ENCODE data around the gene PLAC8L1. TPM values are rescaled to one million over a fixed set of nuclear protein-coding genes. Genes with fewer than 3 reads are reported as not detected.
"Not testable (repeated sequence)": the region's sequence is repeated elsewhere in the genome, so short reads cannot be mapped to it uniquely, and the experiment has no call there.

The PLAC8L1 gene
- total RNA-seq, result under 1 TPM in 1 of 2 experiments, not detected in 1; 0.58 TPM
- not detected for polyA plus RNA-seq

GRCh38 chr5:146105477-146105876 lies at the start of gene PLAC8L1:
Gene PLAC8L1 (minus strand): TSS chr5:146105577. CDS start chr5:146104311, 1,266 bp downstream.
- no peaks in the 10 kb centered on the region for H3K4me1 ChIP-seq (ENCODE audit: insufficient read depth, low read length)
- H3K4me3 ChIP-seq (ENCODE audit: low read length in 2 of 2), result no peak within 1 kb of the TSS
- no peak within 1 kb of the TSS for H3K27ac ChIP-seq (ENCODE audit: low read depth, low read length)
- ChIA-PET POLR2A (ENCODE audit: partially characterized antibody) (no interaction called here), CTCF (ENCODE audit: partially characterized antibody) (no interaction called here)
- Mint-ChIP-seq H3K4me3 (no peak within 1 kb of the TSS), H3K4me1 (no peaks in the 10 kb centered on the region), H3K9me3 (no peaks in the 10 kb centered on the region), H3K27ac (no peak within 1 kb of the TSS), H3K27me3 (no peaks in the 10 kb centered on the region), H3K36me3 (peaks cover 4 to 16% of the 10 kb centered on the region in 2 donors)
- H3K36me3 ChIP-seq (ENCODE audit: insufficient read depth, low read length), result no peaks in the 10 kb centered on the region
- no peak for DNase-seq
- intact Hi-C loops (cut with micrococcal nuclease), result no loop called here
- H3K9me3 ChIP-seq (ENCODE audit: control insufficient read depth in 1 of 2, low read length in 2 of 2), result no peaks in the 10 kb centered on the region
- H3K27me3 ChIP-seq (ENCODE audit: insufficient read depth, low read length), result no peaks in the 10 kb centered on the region

- H3K4me1 ChIP-seq (ENCODE audit: insufficient read depth, low read length), result no peaks in the 10 kb centered on the region
- Mint-ChIP-seq H3K36me3 (peaks cover 57 to 74% of the 10 kb centered on the region in 2 donors), H3K27me3 (no peaks in the 10 kb centered on the region), H3K27ac (peak overlapping the region in 1 of 7 donors; percentile 30), H3K9me3 (no peaks in the 10 kb centered on the region), H3K4me1 (no peaks in the 10 kb centered on the region), H3K4me3 (no peak overlapping the region)
- peaks cover 61% of the 10 kb centered on the region for H3K36me3 ChIP-seq (ENCODE audit: insufficient read depth, low read length)
- POLR2A ChIA-PET (ENCODE audit: partially characterized antibody), result no interaction called here
- H3K4me3 ChIP-seq (ENCODE audit: low read length in 2 of 2), result no peak overlapping the region
- H3K27ac ChIP-seq (ENCODE audit: low read depth, low read length), result no peak overlapping the region
- CTCF ChIA-PET (ENCODE audit: partially characterized antibody), result no interaction called here
- intact Hi-C loops (cut with micrococcal nuclease), result no loop called here
- no peaks in the 10 kb centered on the region for H3K9me3 ChIP-seq (ENCODE audit: control insufficient read depth in 1 of 2, low read length in 2 of 2)
- DNase-seq, result no peak
- no peaks in the 10 kb centered on the region for H3K27me3 ChIP-seq (ENCODE audit: insufficient read depth, low read length)
Measured at GRCh38 chr5:146151970-146152369, 46.6 kb upstream of the PLAC8L1 start.

- POLR2A ChIA-PET (ENCODE audit: partially characterized antibody), result no interaction called here
- Histone ChIP-seq H3K27ac (ENCODE audit: low read depth, low read length) (no peak overlapping the region), H3K4me3 (ENCODE audit: low read length in 2 of 2) (no peak overlapping the region), H3K9me3 (ENCODE audit: control insufficient read depth in 1 of 2, low read length in 2 of 2) (no peaks in the 10 kb centered on the region), H3K36me3 (ENCODE audit: insufficient read depth, low read length) (peaks cover 32% of the 10 kb centered on the region), H3K4me1 (ENCODE audit: insufficient read depth, low read length) (no peaks in the 10 kb centered on the region), H3K27me3 (ENCODE audit: insufficient read depth, low read length) (no peaks in the 10 kb centered on the region)
- no peaks in the 10 kb centered on the region for H3K27me3 Mint-ChIP-seq
- no peak overlapping the region for H3K4me3 Mint-ChIP-seq
- CTCF ChIA-PET (ENCODE audit: partially characterized antibody), result no interaction called here
- H3K9me3 Mint-ChIP-seq, result no peaks in the 10 kb centered on the region
- peaks cover 0 to 3% (median 0%) of the 10 kb centered on the region in 4 donors for H3K4me1 Mint-ChIP-seq
- intact Hi-C loops (cut with micrococcal nuclease), result no loop called here
- H3K27ac Mint-ChIP-seq, result peak overlapping the region in 2 of 7 donors; percentile 37 to 42
- DNase-seq, result peak in 1 of 5 donors; percentile 1
- H3K36me3 Mint-ChIP-seq, result peaks cover 53 to 69% of the 10 kb centered on the region in 2 donors
Measured at GRCh38 chr5:146137967-146138403, 32.6 kb upstream of the PLAC8L1 start.

- no peak overlapping the region for H3K27ac Mint-ChIP-seq
- POLR2A ChIA-PET (ENCODE audit: partially characterized antibody), result no interaction called here
- H3K27me3 ChIP-seq (ENCODE audit: insufficient read depth, low read length), result no peaks in the 10 kb centered on the region
- peaks cover 0 to 1% (median 0%) of the 10 kb centered on the region in 4 donors for H3K4me1 Mint-ChIP-seq
- H3K9me3 ChIP-seq (ENCODE audit: control insufficient read depth in 1 of 2, low read length in 2 of 2), result no peaks in the 10 kb centered on the region
- no peak overlapping the region for H3K27ac ChIP-seq (ENCODE audit: low read depth, low read length)
- H3K9me3 Mint-ChIP-seq, result no peaks in the 10 kb centered on the region
- peaks cover 49% of the 10 kb centered on the region for H3K36me3 ChIP-seq (ENCODE audit: insufficient read depth, low read length)
- no peaks in the 10 kb centered on the region for H3K27me3 Mint-ChIP-seq
- peak in 3 of 5 donors; percentile 8 to 13 (median 8) for DNase-seq
- intact Hi-C loops (cut with micrococcal nuclease), result loop anchor here (2.0 kb wide), 1 partner anchor 1928 kb away; no protein-coding TSS in a partner anchor
- CTCF ChIA-PET (ENCODE audit: partially characterized antibody), result interaction anchor here (1.0 to 1.7 kb wide), 5 partner anchors 10 to 1933 kb away, joined by 3 to 5 read pairs (median 4); no protein-coding TSS in a partner anchor
- H3K4me1 ChIP-seq (ENCODE audit: insufficient read depth, low read length), result no peaks in the 10 kb centered on the region
- H3K36me3 Mint-ChIP-seq, result peaks cover 52 to 65% of the 10 kb centered on the region in 2 donors
- H3K4me3 Mint-ChIP-seq, result no peak overlapping the region
- no peak overlapping the region for H3K4me3 ChIP-seq (ENCODE audit: low read length in 2 of 2)
Measured at GRCh38 chr5:146130440-146131045, 25.2 kb upstream of the PLAC8L1 start.

- peaks cover 0 to 6% (median 0%) of the 10 kb centered on the region in 8 donors for H3K9me3 Mint-ChIP-seq
- peak overlapping the region in 2 of 7 donors; percentile 4 to 73 for H3K27ac Mint-ChIP-seq
- Histone ChIP-seq H3K4me3 (ENCODE audit: low read length in 2 of 2) (no peak overlapping the region), H3K36me3 (ENCODE audit: insufficient read depth, low read length) (peaks cover 72% of the 10 kb centered on the region), H3K27me3 (ENCODE audit: insufficient read depth, low read length) (no peaks in the 10 kb centered on the region), H3K4me1 (ENCODE audit: insufficient read depth, low read length) (no peaks in the 10 kb centered on the region), H3K27ac (ENCODE audit: low read depth, low read length) (no peak overlapping the region), H3K9me3 (ENCODE audit: control insufficient read depth in 1 of 2, low read length in 2 of 2) (no peaks in the 10 kb centered on the region)
- no peaks in the 10 kb centered on the region for H3K27me3 Mint-ChIP-seq
- intact Hi-C loops (cut with micrococcal nuclease), result no loop called here
- ChIA-PET CTCF (ENCODE audit: partially characterized antibody) (no interaction called here), POLR2A (ENCODE audit: partially characterized antibody) (no interaction called here)
- DNase-seq, result no peak
- H3K4me1 Mint-ChIP-seq, result peaks cover 0 to 1% (median 0%) of the 10 kb centered on the region in 4 donors
- H3K4me3 Mint-ChIP-seq, result no peak overlapping the region
- H3K36me3 Mint-ChIP-seq, result peaks cover 69 to 70% of the 10 kb centered on the region in 2 donors
Measured at GRCh38 chr5:146126068-146126467, 20.7 kb upstream of the PLAC8L1 start.

GRCh38 chr5:146124580-146124979 lies 19.2 kb upstream of the PLAC8L1 start:
- Mint-ChIP-seq H3K9me3 (peaks cover 0 to 6% (median 0%) of the 10 kb centered on the region in 8 donors), H3K27ac (no peak overlapping the region), H3K4me3 (no peak overlapping the region), H3K27me3 (no peaks in the 10 kb centered on the region), H3K36me3 (peaks cover 69 to 78% of the 10 kb centered on the region in 2 donors), H3K4me1 (no peaks in the 10 kb centered on the region)
- Histone ChIP-seq H3K36me3 (ENCODE audit: insufficient read depth, low read length) (peaks cover 82% of the 10 kb centered on the region), H3K27me3 (ENCODE audit: insufficient read depth, low read length) (no peaks in the 10 kb centered on the region), H3K4me3 (ENCODE audit: low read length in 2 of 2) (no peak overlapping the region), H3K27ac (ENCODE audit: low read depth, low read length) (no peak overlapping the region), H3K9me3 (ENCODE audit: control insufficient read depth in 1 of 2, low read length in 2 of 2) (no peaks in the 10 kb centered on the region), H3K4me1 (ENCODE audit: insufficient read depth, low read length) (no peaks in the 10 kb centered on the region)
- ChIA-PET POLR2A (ENCODE audit: partially characterized antibody) (no interaction called here), CTCF (ENCODE audit: partially characterized antibody) (no interaction called here)
- intact Hi-C loops (cut with micrococcal nuclease), result no loop called here
- DNase-seq, result no peak

- peaks cover 81% of the 10 kb centered on the region for H3K36me3 ChIP-seq (ENCODE audit: insufficient read depth, low read length)
- DNase-seq; H3K9me3 Mint-ChIP-seq; intact Hi-C loops (cut with micrococcal nuclease); H3K4me1 Mint-ChIP-seq; H3K4me1 ChIP-seq (ENCODE audit: insufficient read depth, low read length); CTCF ChIA-PET (ENCODE audit: partially characterized antibody); H3K27me3 Mint-ChIP-seq; H3K27ac ChIP-seq (ENCODE audit: low read depth, low read length); H3K27ac Mint-ChIP-seq; H3K4me3 ChIP-seq (ENCODE audit: low read length in 2 of 2); H3K9me3 ChIP-seq (ENCODE audit: control insufficient read depth in 1 of 2, low read length in 2 of 2); H3K27me3 ChIP-seq (ENCODE audit: insufficient read depth, low read length); H3K4me3 Mint-ChIP-seq; POLR2A ChIA-PET (ENCODE audit: partially characterized antibody): not testable (repeated sequence)
- peaks cover 75 to 86% of the 10 kb centered on the region in 2 donors for H3K36me3 Mint-ChIP-seq
Measured at GRCh38 chr5:146121451-146121850, 16.1 kb upstream of the PLAC8L1 start.

Measured in CD4-positive, alpha-beta memory T cell (primary cell).